DOHH2 (cell line): ENCODE data around the gene ALX4.

Experiments
- H3F3A ChIP-seq: fragments of 200-600 bp; sonication (generic), shearing (Covaris generic); 2 replicates; pipeline ENCODE4 v1.6.0; 2016; ENCODE audit warnings: antibody characterized with exemption, mild to moderate bottlenecking; ENCODE audit not compliant: control insufficient read depth, insufficient read depth
- H3K27ac ChIP-seq: fragments of 200-600 bp; sonication (generic); 2 replicates; pipeline ENCODE4 v1.5.1; 2014; ENCODE audit warnings: low read depth, mild to moderate bottlenecking, low read length, moderate library complexity
- H3K27me3 ChIP-seq: fragments of 200-600 bp; sonication (generic); 2 replicates; pipeline ENCODE4 v1.6.1; 2014; ENCODE audit warnings: mild to moderate bottlenecking, low read length, mixed read lengths; ENCODE audit not compliant: control insufficient read depth
- H3K36me3 ChIP-seq: fragments of 200-600 bp; sonication (generic); 2 replicates; pipeline ENCODE4 v1.6.1; 2014; ENCODE audit warnings: mild to moderate bottlenecking, low read length, moderate library complexity, mixed read lengths; ENCODE audit not compliant: control insufficient read depth
- H3K4me1 ChIP-seq: fragments of 200-600 bp; sonication (generic); 2 replicates; pipeline ENCODE4 v1.6.1; 2014; ENCODE audit warnings: mild to moderate bottlenecking, low read length, mixed read lengths; ENCODE audit not compliant: control insufficient read depth
- H3K4me2 ChIP-seq: fragments of 200-600 bp; sonication (generic); 2 replicates; pipeline ENCODE4 v1.6.0; 2014; ENCODE audit warnings: mild to moderate bottlenecking, low read length, moderate library complexity
- H3K4me3 ChIP-seq: fragments of 200-600 bp; sonication (generic); 2 replicates; pipeline ENCODE4 v1.5.1; 2014; ENCODE audit warnings: mild to moderate bottlenecking, low read length, mixed read lengths
- H3K79me2 ChIP-seq: fragments of 200-600 bp; sonication (generic); 2 replicates; pipeline ENCODE4 v1.6.1; 2014; ENCODE audit warnings: mild to moderate bottlenecking, low read length, mixed read lengths; ENCODE audit not compliant: control insufficient read depth
- H3K9me2 ChIP-seq: fragments of 200-600 bp; sonication (generic); replicated peaks from 2 replicates; pipeline ENCODE4 v1.6.1; 2014; ENCODE audit warnings: mild to moderate bottlenecking, low read length, mixed read lengths; ENCODE audit not compliant: control insufficient read depth
- H3K9me3 ChIP-seq: fragments of 200-600 bp; sonication (generic); 2 replicates; pipeline ENCODE4 v1.6.1; 2014; ENCODE audit warnings: antibody characterized with exemption, low read length, mixed read lengths; ENCODE audit not compliant: control insufficient read depth, insufficient read depth
- H4K20me1 ChIP-seq: fragments of 200-600 bp; sonication (generic); 2 replicates; pipeline ENCODE4 v1.6.0; 2014; ENCODE audit warnings: low read depth, mild to moderate bottlenecking, antibody characterized with exemption, low read length, moderate library complexity; ENCODE audit not compliant: control insufficient read depth, insufficient read depth
- EZH2phosphoT487 ChIP-seq: fragments of 200-600 bp; sonication (generic); IDR thresholded peaks from 2 replicates; pipeline ENCODE4 v1.6.1; 2017; ENCODE audit warnings: borderline replicate concordance, mild to moderate bottlenecking, antibody characterized with exemption, low read length, moderate library complexity, mixed read lengths
- TF ChIP-seq, protein P1 (sequence below): fragments of 200-600 bp; sonication (generic); IDR thresholded peaks from one replicate; pipeline ENCODE4 v1.5.1; 2014; ENCODE audit warnings: antibody characterized with exemption, mild to moderate bottlenecking, low read depth, low read length; ENCODE audit not compliant: poor library complexity, severe bottlenecking

ALX4 gene

DNA sequence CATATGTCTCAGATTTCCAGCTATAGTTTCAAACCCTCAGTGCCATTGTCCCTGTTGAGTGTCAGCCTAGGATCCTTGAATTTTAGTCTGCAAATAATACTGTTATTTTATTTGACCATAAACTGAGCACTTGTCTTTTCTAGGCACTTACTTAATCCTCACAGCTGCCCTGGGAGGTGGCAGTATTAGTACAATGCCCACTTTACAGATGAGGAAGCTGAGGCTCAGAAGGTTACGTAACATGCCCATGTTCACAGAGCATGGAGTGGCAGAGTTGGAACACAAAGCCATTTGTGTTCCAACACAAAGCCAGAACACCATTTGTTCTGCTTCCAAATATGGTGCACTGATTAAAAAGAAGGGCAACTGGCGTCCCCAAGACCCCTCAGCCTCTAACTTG, 38.2 kb upstream of the ALX4 start:
- Histone ChIP-seq H3K36me3 (no peaks in the 10 kb centered on the region), H4K20me1 (0 out of 2 replicates have a peak, but pooled peaks cover 2% of the 10 kb centered on the region), H3F3A (no peaks in the 10 kb centered on the region), H3K4me3 (no peak overlapping the region), H3K27ac (no peak overlapping the region), H3K4me2 (no peak overlapping the region), H3K9me3 (no peaks in the 10 kb centered on the region), H3K9me2 (no peaks in the 10 kb centered on the region), H3K79me2 (no peaks in the 10 kb centered on the region), H3K4me1 (peaks cover 12% of the 10 kb centered on the region), H3K27me3 (0 out of 2 replicates have a peak, but pooled peaks cover 2% of the 10 kb centered on the region)
- TF ChIP-seq EZH2phosphoT487, result no peak
- TF ChIP-seq, protein P1, sequence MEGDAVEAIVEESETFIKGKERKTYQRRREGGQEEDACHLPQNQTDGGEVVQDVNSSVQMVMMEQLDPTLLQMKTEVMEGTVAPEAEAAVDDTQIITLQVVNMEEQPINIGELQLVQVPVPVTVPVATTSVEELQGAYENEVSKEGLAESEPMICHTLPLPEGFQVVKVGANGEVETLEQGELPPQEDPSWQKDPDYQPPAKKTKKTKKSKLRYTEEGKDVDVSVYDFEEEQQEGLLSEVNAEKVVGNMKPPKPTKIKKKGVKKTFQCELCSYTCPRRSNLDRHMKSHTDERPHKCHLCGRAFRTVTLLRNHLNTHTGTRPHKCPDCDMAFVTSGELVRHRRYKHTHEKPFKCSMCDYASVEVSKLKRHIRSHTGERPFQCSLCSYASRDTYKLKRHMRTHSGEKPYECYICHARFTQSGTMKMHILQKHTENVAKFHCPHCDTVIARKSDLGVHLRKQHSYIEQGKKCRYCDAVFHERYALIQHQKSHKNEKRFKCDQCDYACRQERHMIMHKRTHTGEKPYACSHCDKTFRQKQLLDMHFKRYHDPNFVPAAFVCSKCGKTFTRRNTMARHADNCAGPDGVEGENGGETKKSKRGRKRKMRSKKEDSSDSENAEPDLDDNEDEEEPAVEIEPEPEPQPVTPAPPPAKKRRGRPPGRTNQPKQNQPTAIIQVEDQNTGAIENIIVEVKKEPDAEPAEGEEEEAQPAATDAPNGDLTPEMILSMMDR, result no peak

DNA sequence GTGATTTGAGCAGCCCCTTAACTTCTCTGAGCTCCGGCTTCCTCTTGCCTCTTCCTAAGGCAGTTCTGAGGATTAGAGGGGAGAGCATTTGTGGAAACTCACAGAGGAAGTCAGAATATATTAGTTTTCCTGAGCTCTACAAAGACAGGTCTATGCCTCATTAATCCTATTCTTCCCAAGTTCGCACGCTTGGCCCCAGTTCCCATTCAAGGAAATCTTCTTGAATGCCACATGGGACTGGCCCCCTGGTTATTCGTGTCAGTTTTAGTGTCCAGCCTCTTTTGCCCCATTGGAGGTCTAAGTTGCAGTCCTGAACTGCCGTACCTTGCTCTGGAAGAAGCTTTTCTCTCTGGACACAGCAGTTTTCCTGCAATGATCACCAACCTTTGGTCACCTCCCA, 37.6 kb upstream of the ALX4 start:
- H3K4me3 ChIP-seq, result no peak overlapping the region
- H3K4me2 ChIP-seq, result no peak overlapping the region
- H3K36me3 ChIP-seq, result no peaks in the 10 kb centered on the region
- H4K20me1 ChIP-seq, result no peaks in the 10 kb centered on the region
- TF ChIP-seq, protein P1, result no peak
- no peak for TF ChIP-seq EZH2phosphoT487
- H3K4me1 ChIP-seq, result peaks cover 12% of the 10 kb centered on the region
- H3K9me2 ChIP-seq, result no peaks in the 10 kb centered on the region
- 0 out of 2 replicates have a peak, but pooled peaks cover 2% of the 10 kb centered on the region for H3K27me3 ChIP-seq
- H3K79me2 ChIP-seq, result no peaks in the 10 kb centered on the region
- H3K27ac ChIP-seq, result no peak overlapping the region
- H3F3A ChIP-seq, result no peaks in the 10 kb centered on the region
- no peaks in the 10 kb centered on the region for H3K9me3 ChIP-seq

DNA sequence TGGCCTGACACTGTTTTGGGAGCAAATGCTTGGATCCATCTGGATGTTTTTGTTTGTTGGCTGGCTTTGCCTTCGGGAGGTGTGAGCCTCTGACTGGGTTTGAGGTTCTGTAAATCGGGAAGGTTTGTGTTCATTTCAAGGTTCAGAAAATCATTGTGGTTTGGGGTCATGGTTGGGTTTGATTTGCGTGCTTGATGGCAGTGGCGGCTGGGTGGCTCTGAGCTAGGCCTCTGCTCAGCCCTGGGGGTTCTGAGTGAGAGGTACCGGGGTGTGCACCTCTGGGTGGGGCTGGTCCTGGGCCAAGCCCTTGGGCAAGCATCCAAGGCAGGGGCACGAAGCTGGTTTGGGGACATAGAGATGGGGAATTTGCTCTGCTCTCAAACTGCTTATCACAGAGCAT, 37.0 kb upstream of the ALX4 start:
- no peaks in the 10 kb centered on the region for H3F3A ChIP-seq
- no peaks in the 10 kb centered on the region for H3K9me2 ChIP-seq
- TF ChIP-seq EZH2phosphoT487, result no peak
- TF ChIP-seq, protein P1, result no peak
- H3K9me3 ChIP-seq, result no peaks in the 10 kb centered on the region
- H3K4me3 ChIP-seq, result no peak overlapping the region
- H3K4me2 ChIP-seq, result no peak overlapping the region
- peaks cover 12% of the 10 kb centered on the region for H3K4me1 ChIP-seq
- 0 out of 2 replicates have a peak, but pooled peaks cover 2% of the 10 kb centered on the region for H3K27me3 ChIP-seq
- H3K27ac ChIP-seq, result no peak overlapping the region
- no peaks in the 10 kb centered on the region for H3K79me2 ChIP-seq
- H4K20me1 ChIP-seq, result no peaks in the 10 kb centered on the region
- H3K36me3 ChIP-seq, result no peaks in the 10 kb centered on the region
